GM23248 (cell line): ENCODE results near the gene BAZ1B. TPM values are rescaled to one million over a fixed set of nuclear protein-coding genes. Genes with fewer than 3 reads are reported as not detected.
"Not testable (repeated sequence)": the region's sequence is repeated elsewhere in the genome, so short reads cannot be mapped to it uniquely, and the experiment has no call there.

Experiments used
- DNase-seq: peaks from one replicate; pipeline ENCODE4 v3.0.0-alpha.2; 2015
- H2AFZ ChIP-seq: fragments of 200-600 bp; sonication (generic); 2 replicates; pipeline ENCODE4 v1.6.1; 2016; ENCODE audit warnings: antibody characterized with exemption
- H3F3A ChIP-seq: fragments of 200-600 bp; sonication (generic); 2 replicates; pipeline ENCODE4 v1.6.1; 2016; ENCODE audit warnings: mild to moderate bottlenecking, antibody characterized with exemption, mixed run types; ENCODE audit not compliant: insufficient read depth
- H3K27ac ChIP-seq: fragments of 200-600 bp; sonication (generic); 2 replicates; pipeline ENCODE4 v1.5.1; 2016; ENCODE audit warnings: mild to moderate bottlenecking
- H3K27me3 ChIP-seq: fragments of 200-600 bp; sonication (generic); replicated peaks from 2 replicates; pipeline ENCODE4 v1.6.1; 2016; ENCODE audit warnings: mild to moderate bottlenecking; ENCODE audit not compliant: insufficient read depth
- H3K36me3 ChIP-seq: fragments of 200-600 bp; sonication (generic); 2 replicates; pipeline ENCODE4 v1.6.1; 2016; ENCODE audit warnings: low read depth, mild to moderate bottlenecking
- H3K4me1 ChIP-seq: fragments of 200-600 bp; sonication (generic); 2 replicates; pipeline ENCODE4 v1.6.1; 2016; ENCODE audit warnings: mild to moderate bottlenecking; ENCODE audit not compliant: insufficient read depth
- H3K4me2 ChIP-seq: fragments of 200-600 bp; sonication (generic); one replicate; pipeline ENCODE4 v1.6.1; 2016; ENCODE audit warnings: mild to moderate bottlenecking; ENCODE audit not compliant: unreplicated experiment
- H3K4me3 ChIP-seq: fragments of 200-600 bp; sonication (generic); 2 replicates; pipeline ENCODE4 v1.5.1; 2016; ENCODE audit warnings: mild to moderate bottlenecking
- H3K79me2 ChIP-seq: fragments of 200-600 bp; sonication (generic); 2 replicates; pipeline ENCODE4 v1.6.1; 2016; ENCODE audit warnings: mild to moderate bottlenecking; ENCODE audit not compliant: insufficient read depth
- H3K9ac ChIP-seq: fragments of 200-600 bp; sonication (generic); 2 replicates; pipeline ENCODE4 v1.6.1; 2016; ENCODE audit warnings: mild to moderate bottlenecking
- H3K9me2 ChIP-seq: fragments of 200-600 bp; sonication (generic); 2 replicates; pipeline ENCODE4 v1.6.1; 2016; ENCODE audit warnings: mixed run types, mild to moderate bottlenecking, moderate library complexity; ENCODE audit not compliant: insufficient read depth
- H3K9me3 ChIP-seq: fragments of 200-600 bp; sonication (generic); one replicate; pipeline ENCODE4 v1.6.1; 2017; ENCODE audit warnings: low read depth
- H4K20me1 ChIP-seq: fragments of 200-600 bp; sonication (generic); 2 replicates; pipeline ENCODE4 v1.6.0; 2016; ENCODE audit not compliant: insufficient read depth
- EZH2 ChIP-seq: fragments of 200-600 bp; sonication (generic); IDR thresholded peaks from 2 replicates; pipeline ENCODE4 v1.6.1; 2018; ENCODE audit warnings: antibody characterized with exemption, mild to moderate bottlenecking; ENCODE audit not compliant: insufficient read depth, poor library complexity, severe bottlenecking
- EZH2phosphoT487 ChIP-seq: fragments of 200-600 bp; sonication (generic); IDR thresholded peaks from 2 replicates; pipeline ENCODE4 v1.6.1; 2018; ENCODE audit warnings: antibody characterized with exemption, moderate library complexity, mild to moderate bottlenecking, low read depth; ENCODE audit not compliant: insufficient read depth
- WGBS, 2 experiments: methylation state at CpG; one replicate each; pipeline ENCODE4 v1.1.6; 2015 to 2017; ENCODE audit warnings: low lambda C conversion rate in 2 of 2, low coverage in 1 of 2; ENCODE audit errors: missing lambda C conversion rate in 2 of 2; 5-methylcytosine and 5-hydroxymethylcytosine counted together
- in situ Hi-C: fragments of 300-500 bp; cut with MboI; formaldehyde crosslinking; loops from 2 replicates; pipeline ENCODE4 v1.15.0; 2020
- polyA plus RNA-seq: library from polyadenylated mRNA; unstranded; fragments of >200 nt; fragmentation: Nextera tagmentation; extraction: Ambion mirVana; gene quantifications from 2 replicates; pipeline ENCODE4 v1.2.1, GENCODE V29; 2016
- total RNA-seq: library from RNA; depleted of rRNA; stranded (reverse); fragments of >200 nt; shearing (Covaris generic); gene quantifications from 2 replicates; pipeline ENCODE4 v1.2.3, GENCODE V29; 2014

BAZ1B gene
- total and polyA plus RNA-seq, 2 experiments from 2014 or later = 24.0 to 41.8 TPM

DNA sequence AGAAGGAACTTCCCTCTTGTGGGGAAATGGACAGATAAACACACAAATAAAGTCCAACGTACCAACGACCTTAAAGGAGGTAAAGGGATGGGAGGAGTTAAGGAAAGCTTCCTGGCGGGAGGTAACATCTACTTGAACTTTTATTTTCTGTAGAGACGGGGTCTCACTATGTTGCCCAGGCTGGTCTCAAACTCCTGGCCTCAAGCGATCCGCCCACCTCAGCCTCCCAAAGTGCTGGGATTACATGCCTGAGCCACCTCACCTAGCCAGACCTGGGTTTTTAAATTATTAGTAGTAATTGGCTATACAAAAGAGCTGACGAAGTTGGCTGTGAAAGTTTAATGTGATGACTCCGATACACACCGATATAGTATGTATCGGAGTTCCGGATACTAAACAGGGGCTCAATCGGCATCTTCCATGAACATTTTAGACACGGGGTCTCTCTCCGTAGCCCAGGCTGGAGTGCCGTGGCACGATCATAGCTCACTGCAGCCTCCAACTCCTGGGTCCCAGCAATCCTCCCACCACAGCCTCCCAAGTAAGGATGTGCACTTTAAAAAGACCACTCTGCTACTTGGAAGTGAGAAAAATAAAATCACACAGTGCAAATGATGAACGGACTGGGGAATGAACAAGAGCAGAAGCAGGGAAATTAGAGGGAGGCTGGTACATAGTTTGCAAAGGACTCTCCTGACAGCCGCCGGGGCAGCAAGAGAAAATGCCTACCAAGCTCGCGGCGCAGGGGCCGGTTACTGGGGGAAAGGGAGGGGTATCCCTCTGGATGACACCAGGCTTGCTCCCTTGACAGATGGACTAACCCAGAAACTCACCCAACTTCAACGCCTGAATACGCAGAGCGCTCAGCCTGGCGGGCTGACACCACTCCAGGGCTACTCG is 34.4 kb upstream of the BAZ1B start:
- peak overlapping the region; percentile 53 for H2AFZ ChIP-seq
- TF ChIP-seq EZH2 (no peak), EZH2phosphoT487 (no peak)
- in situ Hi-C loops = no loop called here
- H3K36me3 ChIP-seq = peaks cover 8% of the 10 kb centered on the region
- H3K4me3 ChIP-seq = peak overlapping the region; percentile 93
- H3F3A ChIP-seq = peaks cover 45% of the 10 kb centered on the region
- peaks cover 21% of the 10 kb centered on the region for H3K4me1 ChIP-seq
- peak; percentile 30 for DNase-seq
- H3K27me3 ChIP-seq = no peaks in the 10 kb centered on the region
- H3K79me2 ChIP-seq = peaks cover 54% of the 10 kb centered on the region
- H3K9ac ChIP-seq = peak overlapping the region; percentile 98
- H3K9me2 ChIP-seq = no peaks in the 10 kb centered on the region
- no peaks in the 10 kb centered on the region for H3K9me3 ChIP-seq
- H3K4me2 ChIP-seq = peak overlapping the region; percentile 98
- H3K27ac ChIP-seq = peak overlapping the region; percentile 97
- no peaks in the 10 kb centered on the region for H4K20me1 ChIP-seq
- 10 to 12% methylated on average over 23 to 28 of the region's 28 CpGs for WGBS, 2 experiments

- Histone ChIP-seq H3K9ac (peak overlapping the region; percentile 98), H4K20me1 (no peaks in the 10 kb centered on the region), H3K4me1 (peaks cover 19% of the 10 kb centered on the region), H2AFZ (no peak overlapping the region), H3K9me3 (no peaks in the 10 kb centered on the region), H3K4me3 (peak overlapping the region; percentile 93), H3K36me3 (peaks cover 16% of the 10 kb centered on the region), H3K9me2 (no peaks in the 10 kb centered on the region), H3F3A (peaks cover 44% of the 10 kb centered on the region), H3K27ac (peak overlapping the region; percentile 97), H3K4me2 (peak overlapping the region; percentile 98), H3K79me2 (peaks cover 63% of the 10 kb centered on the region), H3K27me3 (no peaks in the 10 kb centered on the region)
- TF ChIP-seq EZH2 (no peak), EZH2phosphoT487 (no peak)
- 27 to 37% methylated on average over 6 of the region's 6 CpGs for WGBS, 2 experiments
- peak; percentile 76 for DNase-seq
- in situ Hi-C loops = no loop called here
These were observed 33.4 kb upstream of the BAZ1B start for GRCh38 chr7:73555411-73555982.

DNA sequence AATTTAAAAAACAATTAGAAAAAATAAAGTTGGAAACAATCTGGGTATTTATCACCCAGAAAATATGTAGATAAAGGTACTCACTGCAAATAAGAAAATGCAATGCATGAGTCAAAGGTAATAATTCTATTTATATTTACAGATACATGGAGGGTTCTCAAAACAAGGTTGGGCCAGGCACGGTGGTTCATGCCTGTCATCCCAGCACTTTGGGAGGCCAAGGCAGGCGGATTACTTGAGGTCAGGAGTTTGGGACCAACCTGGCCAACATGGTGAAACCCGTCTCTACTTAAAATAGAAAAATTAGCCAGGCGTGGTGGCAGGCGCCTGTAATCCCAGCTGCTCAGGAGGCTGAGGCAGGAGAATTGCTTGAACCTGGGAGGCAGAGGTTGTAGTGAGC is 28.0 kb upstream of the BAZ1B start:
- in situ Hi-C loops, H3K9ac ChIP-seq, H3F3A ChIP-seq, H3K27me3 ChIP-seq, H4K20me1 ChIP-seq, H3K4me2 ChIP-seq, H3K9me2 ChIP-seq, H3K4me1 ChIP-seq, H3K4me3 ChIP-seq, DNase-seq, H3K27ac ChIP-seq, H3K9me3 ChIP-seq, H2AFZ ChIP-seq: not testable (repeated sequence)
- Histone ChIP-seq H3K36me3 (peaks cover 21% of the 10 kb centered on the region), H3K79me2 (peaks cover 100% of the 10 kb centered on the region)
- WGBS, 2 experiments = 86% methylated on average over 5 of the region's 5 CpGs

DNA sequence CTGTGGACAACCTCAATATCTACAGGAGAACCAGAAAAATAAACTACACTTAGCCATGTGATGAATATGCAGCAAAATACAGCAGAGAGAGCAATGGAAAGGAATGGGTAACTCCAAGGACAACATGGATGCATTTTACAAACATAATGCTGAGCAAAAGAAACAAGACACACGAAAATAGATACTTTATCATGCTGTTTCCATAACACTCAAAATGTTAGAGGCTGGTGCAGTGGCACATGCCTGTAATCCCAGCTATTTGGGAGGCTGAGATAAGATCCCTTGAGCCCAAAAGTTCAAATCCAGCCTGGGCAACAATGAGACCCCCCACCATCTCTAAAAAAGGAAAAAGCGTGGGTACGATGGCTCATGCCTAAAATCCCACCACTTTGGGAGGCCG is 27.1 kb upstream of the BAZ1B start:
- no peak overlapping the region for H3K4me3 ChIP-seq
- H2AFZ ChIP-seq = no peak overlapping the region
- no peaks in the 10 kb centered on the region for H3F3A ChIP-seq
- no peak overlapping the region for H3K4me2 ChIP-seq
- H3K9me2 ChIP-seq = no peaks in the 10 kb centered on the region
- no peak for DNase-seq
- H3K9me3 ChIP-seq = no peaks in the 10 kb centered on the region
- H3K36me3 ChIP-seq = peaks cover 21% of the 10 kb centered on the region
- no peak for TF ChIP-seq EZH2
- TF ChIP-seq EZH2phosphoT487 = no peak
- in situ Hi-C loops = no loop called here
- H3K27ac ChIP-seq = no peak overlapping the region
- no peaks in the 10 kb centered on the region for H3K27me3 ChIP-seq
- no peaks in the 10 kb centered on the region for H3K4me1 ChIP-seq
- H4K20me1 ChIP-seq = no peaks in the 10 kb centered on the region; the same call in 1 of the 2 replicates
- peaks cover 99% of the 10 kb centered on the region for H3K79me2 ChIP-seq
- WGBS, 2 experiments = 95 to 100% methylated on average over 4 of the region's 4 CpGs
- H3K9ac ChIP-seq = no peak overlapping the region
